NCI-H345 treated with DMSO at 0.1 percent for 48 hours (cell line): ENCODE data around the gene UBE2E3.
"Not testable (repeated sequence)": the region's sequence is repeated elsewhere in the genome, so short reads cannot be mapped to it uniquely, and the experiment has no call there.

Experiments
- DNase-seq: peaks from one replicate; lab custom pipeline; 2025; ENCODE audit not compliant: unreplicated experiment; lab: John Stamatoyannopoulos, UW

UBE2E3 gene

DNA sequence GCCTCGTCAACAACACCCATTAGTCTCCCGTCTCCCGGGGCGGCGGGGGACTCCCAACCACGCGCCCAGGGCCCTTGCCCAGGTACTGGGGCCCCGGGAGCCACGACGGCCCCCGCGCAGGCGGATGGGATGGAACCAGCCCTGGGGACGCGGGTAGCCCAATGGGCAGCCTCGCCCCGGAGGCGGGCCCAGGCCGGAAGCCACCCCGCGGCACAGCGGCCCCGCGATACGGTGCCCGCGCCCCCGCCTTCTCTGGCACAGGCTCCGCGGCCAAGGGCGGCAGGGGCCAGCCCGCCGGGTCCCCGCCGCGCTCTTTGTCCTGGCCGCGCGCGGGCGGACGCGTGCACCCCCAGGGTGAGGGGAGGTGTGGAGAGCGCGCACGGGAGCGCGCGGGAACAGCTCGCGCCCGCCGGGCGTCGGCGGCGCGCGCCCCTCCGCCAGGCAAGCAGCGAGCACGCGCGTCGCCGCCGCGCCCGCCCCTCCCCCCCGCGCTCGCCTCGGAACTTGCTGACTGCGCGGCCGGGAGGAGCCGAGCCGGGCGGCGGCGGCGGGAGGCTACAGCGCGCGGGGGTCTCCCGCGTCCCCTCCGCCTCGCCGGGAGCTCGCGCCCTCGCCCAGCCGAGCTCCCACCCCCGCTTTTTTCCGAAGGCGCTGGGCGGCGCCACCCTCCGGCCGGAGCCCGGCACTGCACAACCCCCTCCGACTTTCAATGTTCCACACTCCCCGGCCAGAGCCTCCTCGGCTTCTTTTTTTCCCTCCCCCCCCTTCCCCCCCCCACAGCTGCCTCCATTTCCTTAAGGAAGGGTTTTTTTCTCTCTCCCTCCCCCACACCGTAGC lies at the start of gene UBE2E3:
TSS of gene UBE2E3 (plus strand) at position 500 of the 837 bp plus-strand sequence. CDS start 1,438 bp downstream, outside the sequence.
- peak; percentile 59 for DNase-seq

DNA sequence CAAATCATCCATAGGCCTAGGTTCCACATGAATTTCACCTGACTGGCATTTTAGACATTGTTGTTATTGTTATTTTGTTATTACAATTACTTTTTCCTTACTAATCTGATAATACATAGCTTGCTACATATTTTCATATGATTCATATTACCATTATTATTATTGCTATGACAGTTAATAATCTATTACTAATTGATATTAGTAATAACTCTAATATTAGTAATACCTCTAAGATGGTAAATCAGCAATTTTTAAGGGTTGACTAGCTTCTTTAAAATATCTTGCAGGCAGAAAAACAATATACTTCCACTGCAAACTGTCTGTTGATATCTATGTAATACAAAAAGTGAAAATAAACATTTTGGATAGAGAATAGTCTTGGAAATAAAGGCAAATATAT lies 48.6 kb upstream of the UBE2E3 start:
- no peak for DNase-seq

GRCh38 chr2:180933332-180933731 lies 47.1 kb upstream of the UBE2E3 start:
- DNase-seq, result no peak

GRCh38 chr2:180934911-180935310 lies 45.5 kb upstream of the UBE2E3 start:
- DNase-seq, result no peak

DNA sequence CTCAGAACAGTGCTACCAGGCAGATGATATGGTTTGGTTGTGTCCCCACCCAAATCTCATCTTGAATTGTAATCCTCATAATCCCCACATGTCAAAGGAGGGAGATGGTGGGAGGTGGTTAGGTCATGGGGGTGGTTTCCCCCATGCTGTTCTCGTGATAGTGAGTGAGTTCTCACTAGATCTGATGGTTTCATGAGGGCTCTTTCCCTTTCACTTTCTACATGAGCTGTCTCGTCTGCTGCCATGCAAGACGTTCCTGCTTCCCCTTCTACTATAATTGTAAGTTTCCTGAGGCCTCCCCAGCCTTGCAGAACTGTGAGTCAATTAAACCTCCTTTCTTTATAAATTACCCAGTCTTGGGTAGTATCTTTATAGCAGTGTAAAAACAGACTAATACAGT lies 42.9 kb upstream of the UBE2E3 start:
- DNase-seq, result not testable (repeated sequence)

DNA sequence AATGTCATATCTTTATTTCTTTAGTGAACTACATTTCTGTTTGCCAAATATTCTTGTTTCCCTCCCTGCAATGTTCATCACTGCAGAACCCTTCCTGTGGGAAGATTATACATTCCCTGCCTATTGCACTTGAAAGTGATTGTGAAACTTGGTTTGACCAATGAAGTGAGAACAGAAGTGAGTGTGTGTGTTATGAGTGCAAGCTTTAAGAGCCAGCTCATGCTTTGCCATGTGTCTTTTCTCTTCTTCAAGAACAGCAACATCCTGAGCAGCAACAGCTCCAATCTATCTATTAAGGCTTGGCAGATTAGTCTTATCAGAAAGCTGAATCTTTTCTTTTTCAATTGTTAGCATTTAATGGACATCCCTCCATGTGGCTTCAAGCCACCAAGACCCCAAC lies 42.0 kb upstream of the UBE2E3 start:
- no peak for DNase-seq

GRCh38 chr2:180943275-180943674 lies 37.1 kb upstream of the UBE2E3 start:
- no peak for DNase-seq

- no peak for DNase-seq
Observed at GRCh38 chr2:180944372-180944771, 36.0 kb upstream of the UBE2E3 start.

DNA sequence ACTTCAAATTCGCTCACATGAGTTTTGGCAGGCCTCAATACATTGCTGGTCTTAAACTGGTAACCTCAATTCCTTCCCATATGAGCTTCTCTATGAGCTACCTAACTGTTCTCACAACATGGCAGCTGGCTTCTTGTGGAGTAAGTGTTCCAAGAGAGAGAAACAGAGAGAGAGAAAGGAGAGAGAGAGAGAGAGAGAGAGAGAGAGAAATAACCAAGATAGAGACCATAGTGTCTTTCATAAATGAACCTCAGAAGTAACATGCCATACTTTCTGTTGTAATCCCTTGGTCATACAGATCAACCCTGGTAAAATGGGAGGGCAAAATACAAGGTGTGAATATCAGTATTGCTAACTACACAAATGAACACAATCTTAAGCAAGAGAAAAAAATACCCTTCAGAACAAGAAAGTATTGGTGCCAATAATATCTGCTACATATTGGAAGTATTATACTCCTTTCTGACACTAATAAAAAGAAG lies 33.2 kb upstream of the UBE2E3 start:
- no peak for DNase-seq

- DNase-seq, result no peak
Observed at GRCh38 chr2:180949896-180950295, 30.5 kb upstream of the UBE2E3 start.

GRCh38 chr2:180952082-180952481 lies 28.3 kb upstream of the UBE2E3 start:
- DNase-seq, result no peak

DNA sequence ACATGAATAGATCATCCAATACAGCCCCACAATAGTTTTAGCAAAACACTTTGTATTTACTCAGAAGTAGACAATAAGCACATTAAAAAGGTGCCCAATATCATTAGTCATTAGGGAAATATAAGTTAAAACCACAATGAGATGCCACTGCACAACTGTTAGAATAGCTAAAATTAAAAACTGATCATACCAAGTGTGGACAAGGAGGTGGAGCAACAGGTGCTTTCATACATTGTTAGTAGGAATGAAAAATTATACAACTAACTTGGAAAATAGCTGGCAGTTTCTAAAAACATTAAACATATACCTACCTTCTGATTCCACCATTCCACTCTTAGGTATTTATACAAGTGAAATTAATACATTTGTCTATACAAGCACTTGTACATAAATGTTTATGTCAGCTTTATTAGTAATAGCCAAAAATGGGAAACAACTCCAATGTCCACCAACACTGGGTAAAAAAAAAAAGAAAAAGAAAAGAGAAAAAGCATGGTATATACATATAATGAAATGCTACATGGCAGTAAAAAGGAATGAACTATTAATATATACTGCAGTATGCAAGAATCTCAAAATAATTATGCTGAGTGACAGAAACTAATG lies 27.6 kb upstream of the UBE2E3 start:
- DNase-seq, result no peak

GRCh38 chr2:180953550-180953949 lies 26.9 kb upstream of the UBE2E3 start:
- DNase-seq, result no peak

GRCh38 chr2:180955101-180955500 lies 25.3 kb upstream of the UBE2E3 start:
- DNase-seq, result no peak

- no peak for DNase-seq
Observed at GRCh38 chr2:180959787-180960186, 20.6 kb upstream of the UBE2E3 start.

DNA sequence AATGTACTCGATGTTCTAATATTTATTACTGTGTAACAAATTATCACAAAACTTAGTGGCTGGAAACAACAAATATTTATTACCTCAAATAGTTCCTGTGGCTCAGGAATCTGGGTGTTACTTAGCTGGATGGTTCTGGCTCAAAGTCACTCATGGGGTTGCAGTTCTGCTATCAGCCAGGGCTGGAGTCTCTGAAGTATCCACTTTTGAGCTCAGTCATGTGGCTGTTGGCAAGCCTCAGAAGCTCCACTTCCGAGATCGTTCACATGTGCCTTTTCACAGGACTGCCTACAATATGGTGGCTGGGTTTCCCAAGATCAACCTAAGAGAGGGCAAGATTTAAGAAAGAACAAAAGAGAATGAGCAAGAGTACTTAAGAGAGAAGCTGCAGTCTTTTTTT lies 19.4 kb upstream of the UBE2E3 start:
- no peak for DNase-seq

DNA sequence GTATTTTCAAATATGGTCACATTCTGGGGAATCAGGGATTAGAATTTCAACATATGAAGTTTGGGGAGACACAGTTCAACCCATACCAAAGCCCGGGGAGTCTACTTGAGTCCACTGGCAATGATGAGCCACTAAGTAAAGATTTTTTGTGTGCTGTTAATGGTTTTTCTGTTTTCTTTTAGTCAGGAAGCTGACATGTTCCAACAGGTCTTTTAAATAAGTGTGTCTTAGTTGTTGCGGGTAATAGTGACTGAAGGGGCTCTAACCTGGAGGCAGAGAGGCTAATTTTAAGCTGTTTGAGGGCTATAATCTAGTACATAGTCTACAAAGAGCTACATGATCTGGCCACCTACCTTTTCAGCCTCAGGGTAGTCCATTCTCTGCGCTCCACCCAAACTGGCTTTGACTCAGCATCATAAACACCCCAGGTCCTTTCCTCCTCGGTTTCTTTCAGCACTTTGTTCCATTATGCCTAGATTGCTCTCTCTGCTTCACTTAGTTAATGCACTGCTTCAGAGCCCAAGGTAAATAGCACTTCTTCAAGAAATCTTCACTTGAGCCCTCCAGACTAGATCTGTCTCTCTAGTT lies 17.6 kb upstream of the UBE2E3 start:
- no peak for DNase-seq

DNA sequence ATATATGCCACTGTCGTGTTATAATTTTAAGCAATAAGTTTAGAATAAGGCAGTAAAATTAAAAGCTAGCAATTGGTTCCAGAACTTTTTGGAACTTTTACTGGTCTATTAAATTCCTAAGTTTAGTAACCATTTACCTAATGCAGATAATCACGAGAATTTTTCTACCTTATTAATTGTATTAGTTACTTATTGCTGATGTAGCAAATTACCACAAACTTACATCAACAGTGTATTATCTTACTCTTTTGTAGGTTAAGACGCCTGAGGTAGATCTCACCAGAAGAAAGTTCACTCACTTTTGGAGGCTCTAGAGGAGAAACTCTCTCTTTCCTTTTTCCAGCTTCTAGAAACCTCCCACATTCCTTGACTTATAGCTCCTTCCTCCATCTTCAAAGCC lies 14.0 kb upstream of the UBE2E3 start:
- no peak for DNase-seq

DNA sequence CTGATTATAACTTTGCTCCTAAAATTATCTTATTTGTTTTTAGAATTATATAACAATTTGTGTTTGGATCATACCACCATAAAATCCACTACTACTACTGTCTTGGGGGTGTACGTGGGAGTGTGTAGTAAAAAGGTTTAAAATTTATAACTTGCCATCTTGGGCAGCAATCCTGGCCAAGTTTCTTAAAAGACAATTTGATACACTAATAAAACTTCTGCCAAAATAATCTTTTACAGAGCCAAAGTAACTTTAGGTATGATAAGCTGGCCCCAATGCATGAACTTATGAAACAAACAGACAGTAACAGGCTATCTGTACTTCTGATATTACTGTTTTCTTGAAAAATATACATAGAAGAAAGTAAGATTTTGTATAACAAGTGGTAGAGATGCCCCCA lies 11.3 kb upstream of the UBE2E3 start:
- no peak for DNase-seq

GRCh38 chr2:180970016-180970415 lies 10.4 kb upstream of the UBE2E3 start:
- no peak for DNase-seq

DNA sequence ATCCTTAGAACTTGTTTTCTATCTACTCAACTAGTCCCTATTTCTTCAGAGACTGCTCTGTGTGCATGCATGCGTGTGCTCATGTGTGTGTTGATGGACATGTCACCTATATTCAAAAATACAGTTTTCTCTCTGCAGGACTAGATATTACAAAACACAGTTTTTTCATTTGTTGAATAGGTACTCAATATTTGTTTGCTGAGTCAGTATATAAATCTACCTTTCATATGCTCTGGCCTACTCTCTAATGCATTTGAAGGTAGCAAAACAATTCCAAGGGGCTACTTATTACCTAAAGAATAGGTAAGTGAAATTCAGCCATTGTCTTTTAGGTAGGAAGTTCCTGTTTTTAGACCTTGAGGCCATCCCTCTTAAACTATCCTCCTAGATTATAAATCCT lies 8.6 kb upstream of the UBE2E3 start:
- DNase-seq, result no peak

- DNase-seq, result no peak
Observed at GRCh38 chr2:180975585-180975984, 4.8 kb upstream of the UBE2E3 start.
